GM20431 (cell line): ENCODE data around the gene ADGRV1.
"Not testable (repeated sequence)": the region's sequence is repeated elsewhere in the genome, so short reads cannot be mapped to it uniquely, and the experiment has no call there.

Experiments used
- in situ Hi-C: fragments of 300-500 bp; cut with MseI, MboI; formaldehyde crosslinking; loops from one replicate; pipeline ENCODE4 v1.15.0; 2020; ENCODE audit warnings: low sequenced_read_pairs; ENCODE audit not compliant: unreplicated experiment

Gene ADGRV1

GRCh38 chr5:91063098-91063690, 504.6 kb downstream of the ADGRV1 start:
- in situ Hi-C loops = not testable (repeated sequence)

DNA sequence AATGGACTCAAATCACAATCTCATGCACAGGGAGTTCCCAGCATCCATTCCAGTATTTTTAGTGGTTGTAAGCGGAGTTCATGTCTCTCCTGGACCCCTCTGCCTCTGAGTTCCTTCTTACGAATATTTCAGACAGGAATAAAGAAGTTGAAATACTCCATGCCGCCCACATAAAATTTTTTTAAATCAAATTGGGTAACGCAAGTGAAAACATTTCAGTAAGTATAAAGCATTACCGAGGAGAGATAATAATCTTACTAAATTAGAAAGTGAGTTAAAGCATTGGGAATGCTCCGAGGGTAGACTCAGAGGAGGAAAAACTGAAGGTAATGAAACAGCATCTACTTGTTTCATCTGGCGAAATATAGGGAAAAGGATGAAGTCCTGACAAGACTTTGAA, 506.9 kb downstream of the ADGRV1 start:
- in situ Hi-C loops = no loop called here

GRCh38 chr5:91069364-91069763, 510.8 kb downstream of the ADGRV1 start:
- in situ Hi-C loops = no loop called here

DNA sequence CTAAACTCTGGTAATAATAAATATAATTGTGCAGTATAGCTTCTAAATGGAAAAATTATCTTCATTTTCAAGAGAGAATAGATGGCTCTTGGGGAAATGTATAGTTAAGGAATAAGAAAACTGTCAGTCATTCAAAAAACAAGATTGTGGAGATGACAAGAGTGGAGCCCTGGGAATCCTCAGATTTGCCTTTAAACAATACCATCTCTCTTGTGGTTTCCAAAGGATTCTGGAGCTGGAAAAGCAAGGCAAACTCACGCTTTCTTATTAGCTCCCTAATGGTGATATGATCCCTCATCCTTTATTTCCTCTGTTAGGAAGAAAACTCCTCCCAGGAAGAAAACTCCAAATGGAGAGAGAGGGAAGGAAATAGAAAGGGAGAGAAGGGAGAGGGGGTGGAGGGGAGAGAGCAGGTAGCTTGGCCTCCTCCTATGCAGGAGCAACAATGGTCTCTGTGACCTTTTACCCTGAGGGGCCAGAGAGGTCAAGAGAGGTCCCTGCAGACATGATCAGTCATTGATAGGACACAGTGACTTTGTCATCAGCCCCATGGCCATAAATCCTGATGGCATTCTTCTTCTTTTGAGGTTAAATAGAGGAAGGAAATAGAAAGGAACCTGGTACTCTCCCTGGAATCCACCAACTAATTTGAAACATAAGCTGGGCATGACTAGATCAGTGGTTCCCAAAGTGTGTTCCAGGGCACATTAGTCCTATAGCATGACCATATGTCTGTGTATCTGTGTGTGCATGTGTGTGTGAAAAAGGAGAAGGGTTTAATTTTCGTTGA, 512.4 kb downstream of the ADGRV1 start:
- in situ Hi-C loops = no loop called here

DNA sequence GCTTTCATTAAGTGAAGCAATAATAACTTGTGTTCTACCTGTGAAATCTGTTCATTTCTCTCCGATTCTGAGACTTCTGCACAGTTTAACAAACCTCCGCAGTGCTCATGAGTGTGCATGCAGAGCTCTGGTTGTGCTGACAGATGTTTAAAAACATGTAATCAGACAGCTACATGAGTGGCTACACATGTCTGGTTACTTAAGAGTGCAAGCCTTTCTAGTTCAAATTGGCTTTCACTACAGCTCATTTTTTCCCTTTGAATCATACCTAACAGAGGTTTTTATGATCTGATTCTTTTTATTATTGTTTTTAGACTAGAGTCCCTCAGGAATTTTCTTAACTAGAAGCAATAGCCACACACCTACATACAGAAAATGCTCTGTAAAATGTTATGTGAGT, 514.3 kb downstream of the ADGRV1 start:
- in situ Hi-C loops = no loop called here

DNA sequence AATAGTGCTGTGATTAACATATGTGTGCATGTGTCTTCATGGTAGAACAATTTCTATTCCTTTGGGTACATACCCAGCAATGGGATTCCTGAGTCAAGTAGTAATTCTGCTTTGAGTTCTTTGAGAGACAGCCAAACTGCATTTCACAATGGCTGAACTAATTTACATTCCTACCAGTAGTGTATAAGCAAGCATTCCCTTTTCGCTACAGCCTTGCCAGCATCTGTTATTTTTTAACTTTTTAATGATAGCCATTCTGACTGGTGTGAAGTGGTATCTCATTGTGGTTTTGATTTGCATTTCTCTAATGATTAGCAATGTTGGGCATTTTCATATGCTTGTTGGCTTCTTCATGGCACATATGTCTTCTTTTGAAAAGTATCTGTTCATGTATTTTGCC, 516.0 kb downstream of the ADGRV1 start:
- in situ Hi-C loops = loop anchor here (25.0 kb wide), 1 partner anchor 338 kb away; no protein-coding TSS in a partner anchor

DNA sequence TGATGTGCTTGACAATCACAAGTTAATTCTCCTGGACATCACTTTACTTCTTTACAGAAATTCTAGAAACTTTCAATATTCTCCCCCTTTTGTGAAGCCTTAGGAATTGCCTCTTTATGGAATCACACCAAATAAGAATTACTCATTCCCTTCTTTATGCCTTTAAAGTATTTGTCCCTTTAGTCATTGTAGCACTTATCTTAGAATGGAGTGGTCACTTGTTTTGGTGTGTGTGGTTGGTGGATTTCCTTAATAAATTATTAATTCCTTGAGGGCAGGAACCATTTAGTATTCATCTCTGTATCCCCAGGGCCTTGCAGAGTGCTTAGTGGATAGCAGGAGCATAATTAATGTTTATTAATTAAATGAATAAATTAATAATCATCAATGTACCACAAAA, 517.5 kb downstream of the ADGRV1 start:
- in situ Hi-C loops = loop anchor here (25.0 kb wide), 1 partner anchor 336 kb away; no protein-coding TSS in a partner anchor

GRCh38 chr5:91077623-91078022, 519.0 kb downstream of the ADGRV1 start:
- in situ Hi-C loops = loop anchor here (25.0 kb wide), 1 partner anchor 335 kb away; no protein-coding TSS in a partner anchor

DNA sequence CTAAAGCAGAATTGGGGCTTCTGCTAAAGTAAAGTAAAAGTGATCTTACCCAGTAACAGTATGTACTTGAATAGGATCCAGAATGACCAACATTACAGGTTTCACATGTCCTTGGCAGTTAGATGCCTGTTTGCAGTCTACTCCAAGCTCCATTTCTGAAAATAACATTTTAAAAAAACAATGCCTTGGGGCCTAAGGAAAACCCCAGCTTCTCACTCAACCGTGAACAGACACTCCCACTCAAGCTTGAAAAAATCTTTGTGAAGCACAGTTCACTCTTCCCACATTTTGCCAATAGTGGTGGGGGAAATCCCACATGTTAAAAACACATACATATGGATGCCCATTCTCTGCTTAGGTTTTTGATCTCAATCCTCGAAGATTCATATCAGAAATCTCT, 520.4 kb downstream of the ADGRV1 start:
- in situ Hi-C loops = loop anchor here (25.0 kb wide), 1 partner anchor 333 kb away; no protein-coding TSS in a partner anchor

DNA sequence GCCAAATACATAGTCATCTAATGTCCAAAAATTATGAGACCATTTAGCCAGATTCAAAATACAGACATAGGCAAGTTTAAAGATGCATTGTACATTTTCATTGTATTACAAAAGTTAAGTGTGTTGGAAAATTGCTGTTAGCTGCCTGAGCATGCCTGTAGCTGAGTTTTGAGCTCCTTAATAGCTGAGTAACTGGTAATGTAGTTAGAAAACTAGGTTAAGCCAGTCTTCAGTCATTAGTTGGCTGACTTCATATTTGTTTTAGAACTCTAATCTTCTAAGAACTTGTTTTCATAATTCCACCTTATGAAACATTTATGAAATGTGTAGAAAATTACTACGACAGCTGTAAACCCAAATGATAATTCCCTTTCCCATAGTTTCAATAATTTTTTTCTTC, 531.2 kb downstream of the ADGRV1 start:
- in situ Hi-C loops = loop anchor here (25.0 kb wide), 1 partner anchor 323 kb away; no protein-coding TSS in a partner anchor

- in situ Hi-C loops = loop anchor here (25.0 kb wide), 1 partner anchor 321 kb away; no protein-coding TSS in a partner anchor
Observed at GRCh38 chr5:91090995-91091394, 532.4 kb downstream of the ADGRV1 start.

DNA sequence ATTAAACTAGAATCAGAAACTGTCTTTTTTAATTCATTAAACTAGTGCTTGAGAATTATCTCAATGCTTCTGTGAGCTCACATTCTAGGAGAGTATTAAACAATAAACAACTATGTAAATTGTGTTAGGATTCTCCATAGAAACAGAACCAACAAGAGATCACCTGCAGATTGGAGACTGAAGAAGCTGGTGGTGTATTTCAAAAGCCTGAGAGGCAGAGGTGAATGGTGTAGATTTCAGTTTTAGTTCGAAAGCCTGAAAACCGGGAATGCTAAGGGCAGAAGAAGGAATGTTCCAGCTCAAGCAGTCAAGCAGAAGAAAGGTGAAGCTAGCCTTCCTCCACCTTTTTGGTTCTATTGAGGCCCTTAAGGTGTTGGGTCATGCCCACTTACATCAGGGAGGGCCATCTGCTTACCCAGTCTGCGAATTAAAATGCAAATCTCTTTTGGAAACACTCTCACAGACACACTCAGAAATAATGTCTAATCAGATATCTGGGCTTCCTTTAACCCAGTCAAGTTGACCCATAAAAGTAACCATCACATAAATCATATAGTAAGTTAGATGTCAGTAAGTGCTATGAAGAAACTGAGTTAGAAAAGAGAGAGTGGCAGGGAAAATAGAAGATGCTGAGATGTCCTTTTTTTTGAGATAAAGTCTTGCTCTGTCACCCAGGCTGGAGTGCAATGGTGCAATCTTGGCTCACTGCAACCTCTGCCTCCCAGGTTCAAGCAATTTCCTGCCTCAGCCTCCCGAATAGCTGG, 533.1 kb downstream of the ADGRV1 start:
- in situ Hi-C loops = loop anchor here (25.0 kb wide), 1 partner anchor 321 kb away; no protein-coding TSS in a partner anchor

DNA sequence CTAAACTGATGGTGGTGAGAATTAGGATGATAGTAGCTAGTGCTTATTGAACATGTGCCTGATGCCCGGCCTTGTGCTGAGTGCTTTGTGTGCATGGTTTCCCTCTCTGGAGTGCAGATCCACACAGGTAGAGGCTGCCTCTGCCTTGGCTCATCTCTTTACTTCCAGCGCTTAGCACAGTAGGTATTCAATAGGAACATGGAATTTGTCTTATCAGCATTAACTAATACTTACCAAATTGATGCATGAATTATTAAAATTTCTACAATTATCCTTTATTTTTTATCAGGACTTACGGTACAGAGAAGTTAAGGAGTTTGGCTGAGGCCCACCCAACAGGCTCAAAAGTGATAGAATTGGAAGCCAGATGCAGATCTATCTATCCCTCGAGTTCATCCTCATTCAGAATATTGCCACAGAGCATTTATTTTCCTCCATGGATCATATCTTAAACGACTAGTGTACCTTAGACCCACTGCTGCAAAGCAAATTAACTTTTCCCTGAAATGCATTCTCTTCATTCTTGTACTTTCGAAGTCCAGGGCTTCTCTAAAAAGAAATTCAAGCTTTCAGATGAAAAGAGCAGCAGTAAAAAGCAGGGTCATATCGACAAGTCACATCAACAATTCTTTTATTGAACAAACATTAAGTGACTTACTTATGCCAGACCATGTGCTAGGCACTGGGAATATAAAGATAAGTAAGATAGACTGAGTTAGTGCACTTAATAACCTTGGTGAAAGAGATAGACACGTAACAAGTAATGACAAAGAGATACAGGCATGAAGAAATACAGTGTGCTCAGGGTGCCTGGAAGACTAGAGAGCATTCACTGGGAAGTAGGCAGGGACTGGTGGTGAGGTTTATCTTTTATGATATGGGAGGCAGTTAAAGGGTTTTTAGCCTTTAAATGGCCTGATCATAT, 534.5 kb downstream of the ADGRV1 start:
- in situ Hi-C loops = loop anchor here (25.0 kb wide), 1 partner anchor 319 kb away; no protein-coding TSS in a partner anchor

DNA sequence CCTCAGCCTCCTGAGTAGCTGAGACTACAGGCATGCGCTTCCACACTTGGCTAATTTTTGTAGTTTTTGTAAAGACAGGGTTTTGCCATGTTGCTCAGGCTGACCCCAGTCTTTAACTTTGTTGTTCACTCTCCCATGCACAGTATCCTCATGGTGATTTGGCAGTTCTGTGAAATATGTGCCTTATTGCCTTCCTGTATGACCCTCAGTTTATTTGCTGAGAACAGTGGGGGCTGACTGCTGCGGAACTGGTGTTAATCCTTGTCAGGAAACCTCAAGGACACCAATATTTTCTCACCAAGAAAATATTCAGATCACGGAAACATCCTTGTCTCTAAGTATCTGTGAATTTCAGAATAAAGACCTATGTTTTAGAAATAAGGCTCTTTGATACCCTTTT, 536.7 kb downstream of the ADGRV1 start:
- in situ Hi-C loops = loop anchor here (25.0 kb wide), 1 partner anchor 317 kb away; no protein-coding TSS in a partner anchor

DNA sequence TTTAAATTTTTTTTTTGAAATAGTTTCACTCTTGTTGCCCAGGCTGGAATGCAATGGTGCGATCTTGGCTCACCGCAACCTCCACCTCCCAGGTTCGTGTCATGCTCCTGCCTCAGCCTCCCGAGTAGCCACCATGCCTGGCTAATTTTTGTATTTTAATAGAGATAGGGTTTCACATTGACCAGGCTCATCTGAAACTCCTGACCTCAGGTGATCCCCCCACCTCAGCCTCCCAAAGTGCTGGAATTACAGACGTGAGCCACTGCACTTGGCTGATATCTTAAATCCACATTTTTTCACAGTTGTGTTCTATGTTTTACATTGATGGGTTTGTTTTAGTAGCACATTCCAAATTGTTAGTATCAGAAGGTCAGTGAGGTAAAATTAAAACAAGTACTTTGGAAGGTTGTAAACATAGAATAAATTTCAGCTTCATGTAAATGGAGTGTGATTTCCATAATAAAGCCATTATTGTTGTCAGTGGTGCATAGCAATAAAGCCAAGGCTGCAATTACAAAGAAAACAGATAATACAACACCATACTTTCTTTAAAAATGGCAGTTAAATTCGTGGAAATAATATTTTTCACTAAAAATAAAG, 537.3 kb downstream of the ADGRV1 start:
- in situ Hi-C loops = loop anchor here (25.0 kb wide), 1 partner anchor 316 kb away; no protein-coding TSS in a partner anchor

DNA sequence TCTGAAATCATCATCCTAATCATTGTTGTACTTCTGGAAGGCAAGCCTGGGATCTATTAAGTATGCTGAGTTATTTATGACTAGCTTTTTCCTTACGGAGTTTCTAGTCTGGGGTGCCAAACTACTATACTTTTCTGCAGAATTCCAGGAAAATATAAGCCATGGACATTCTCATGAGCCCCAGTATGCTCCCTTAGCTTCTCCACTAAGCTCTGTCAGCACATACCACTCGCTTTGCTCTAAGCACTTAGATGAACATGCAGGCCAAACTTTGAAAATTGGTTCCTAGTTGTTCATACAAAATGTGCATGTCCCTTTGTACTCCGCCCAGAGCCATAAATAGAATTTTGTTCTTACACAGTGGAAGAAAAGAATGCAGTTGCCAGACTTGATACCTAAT, 539.9 kb downstream of the ADGRV1 start:
- in situ Hi-C loops = loop anchor here (25.0 kb wide), 1 partner anchor 314 kb away; no protein-coding TSS in a partner anchor

- in situ Hi-C loops = no loop called here
Observed at GRCh38 chr5:91101600-91102379, 543.2 kb downstream of the ADGRV1 start.
